HG03280 (cell line): ENCODE data around the gene HEPN1.

Experiments used
- ATAC-seq: cut with Tn5 transposase; IDR thresholded peaks from one replicate; pipeline ENCODE4 v1.9.1; 2021; ENCODE audit warnings: mild to moderate bottlenecking, moderate library complexity; ENCODE audit not compliant: unreplicated experiment

The HEPN1 gene

DNA sequence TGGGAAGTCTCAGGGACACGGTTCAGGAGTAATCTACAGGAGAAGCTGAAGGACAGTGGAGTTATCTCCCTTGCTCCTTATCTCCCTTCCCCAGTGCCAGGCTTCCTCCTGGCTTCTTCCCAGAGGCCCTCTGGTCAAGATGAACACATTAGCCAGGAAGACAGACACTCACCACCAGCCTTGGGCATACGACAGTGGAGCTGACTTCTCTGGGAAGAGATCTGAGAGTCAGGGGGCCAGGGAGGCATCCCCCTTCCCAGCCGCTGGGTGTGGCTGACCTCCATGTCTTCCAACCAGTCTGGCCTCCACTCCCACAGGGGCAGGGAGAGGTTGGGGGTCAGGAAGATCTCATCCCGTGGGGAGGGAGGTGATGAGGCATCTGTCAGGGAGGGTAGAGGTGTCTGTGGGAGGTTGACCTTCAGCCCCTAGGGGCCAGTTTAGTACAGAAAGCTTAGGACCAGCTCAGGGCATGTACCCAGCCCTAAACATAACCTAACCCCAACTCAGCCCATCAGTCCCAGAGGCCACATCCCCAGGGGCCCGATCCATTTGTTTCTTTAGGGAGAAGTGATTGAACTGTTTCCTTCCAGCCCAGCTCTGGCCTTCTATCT lies 34.1 kb upstream of the HEPN1 start:
- no peak for ATAC-seq

DNA sequence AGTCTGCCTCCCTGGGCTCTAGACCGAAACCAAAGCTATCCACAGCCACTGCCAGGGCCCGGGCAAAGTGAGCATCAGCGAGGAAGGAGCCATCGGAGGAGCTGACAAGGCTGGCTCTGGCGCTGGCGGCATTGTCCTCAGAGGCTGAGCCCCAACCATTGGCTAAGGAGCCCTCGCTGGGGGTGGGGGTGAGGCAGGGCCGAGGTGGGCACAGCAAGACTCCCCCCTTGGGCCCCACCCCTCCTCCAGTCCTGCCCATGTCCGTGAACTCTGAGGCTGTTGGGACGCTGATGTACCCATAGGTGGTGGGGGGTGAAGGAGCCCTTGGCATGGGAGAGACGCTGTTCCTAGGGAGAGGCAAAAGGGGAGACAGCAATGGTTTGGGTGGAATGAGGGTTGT lies 32.6 kb upstream of the HEPN1 start:
- no peak for ATAC-seq

DNA sequence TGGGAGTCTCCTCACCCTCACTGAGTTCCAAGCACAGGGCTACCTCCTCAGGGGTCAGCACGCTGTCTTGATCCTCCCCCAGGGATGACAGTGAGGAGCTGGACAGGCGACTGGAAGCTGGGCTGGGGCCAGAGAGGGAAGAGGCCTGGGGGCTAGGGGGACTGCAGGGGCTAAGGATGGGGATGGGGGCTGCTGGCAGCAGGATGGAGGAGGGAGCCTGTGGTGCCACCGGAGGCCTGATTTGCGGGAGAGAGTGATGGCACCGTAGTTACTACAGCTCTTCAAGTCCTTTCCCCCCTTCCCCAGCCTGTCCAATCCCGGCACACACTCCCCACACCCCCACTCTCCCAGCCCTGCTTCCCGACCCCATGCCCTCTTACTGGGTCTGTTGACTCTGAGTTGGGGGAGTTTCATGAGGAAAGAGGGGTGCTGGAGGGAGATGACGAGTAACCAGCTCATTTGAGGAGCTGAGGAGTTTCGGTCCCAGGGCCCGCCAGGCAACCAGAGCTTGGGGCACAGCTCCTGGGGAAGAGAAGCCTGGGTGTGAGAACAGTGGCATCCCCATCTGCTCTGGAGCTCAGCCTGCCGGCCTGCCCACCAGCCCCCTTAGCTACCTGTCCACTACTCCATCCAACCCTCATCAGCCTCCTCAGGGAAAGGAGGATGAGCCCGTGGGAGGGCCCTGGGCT lies 31.9 kb upstream of the HEPN1 start:
- ATAC-seq = no peak

DNA sequence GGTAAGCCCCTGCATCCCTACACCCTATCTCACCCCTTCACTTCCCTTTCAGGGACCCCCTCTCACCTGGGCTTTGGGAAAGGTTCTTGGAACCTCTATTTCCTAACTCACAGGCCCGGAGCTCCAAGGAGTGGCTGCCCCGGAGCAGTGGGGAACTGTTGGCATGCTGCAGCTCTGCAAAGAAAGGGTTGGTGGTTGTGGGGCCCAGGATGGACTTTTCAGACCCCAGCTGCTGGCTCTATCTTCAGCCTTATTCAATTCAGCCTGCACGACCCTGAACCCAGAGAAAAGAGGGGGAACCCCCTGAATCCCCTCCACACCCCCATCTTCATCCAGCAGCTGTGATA lies 31.4 kb upstream of the HEPN1 start:
- no peak for ATAC-seq

DNA sequence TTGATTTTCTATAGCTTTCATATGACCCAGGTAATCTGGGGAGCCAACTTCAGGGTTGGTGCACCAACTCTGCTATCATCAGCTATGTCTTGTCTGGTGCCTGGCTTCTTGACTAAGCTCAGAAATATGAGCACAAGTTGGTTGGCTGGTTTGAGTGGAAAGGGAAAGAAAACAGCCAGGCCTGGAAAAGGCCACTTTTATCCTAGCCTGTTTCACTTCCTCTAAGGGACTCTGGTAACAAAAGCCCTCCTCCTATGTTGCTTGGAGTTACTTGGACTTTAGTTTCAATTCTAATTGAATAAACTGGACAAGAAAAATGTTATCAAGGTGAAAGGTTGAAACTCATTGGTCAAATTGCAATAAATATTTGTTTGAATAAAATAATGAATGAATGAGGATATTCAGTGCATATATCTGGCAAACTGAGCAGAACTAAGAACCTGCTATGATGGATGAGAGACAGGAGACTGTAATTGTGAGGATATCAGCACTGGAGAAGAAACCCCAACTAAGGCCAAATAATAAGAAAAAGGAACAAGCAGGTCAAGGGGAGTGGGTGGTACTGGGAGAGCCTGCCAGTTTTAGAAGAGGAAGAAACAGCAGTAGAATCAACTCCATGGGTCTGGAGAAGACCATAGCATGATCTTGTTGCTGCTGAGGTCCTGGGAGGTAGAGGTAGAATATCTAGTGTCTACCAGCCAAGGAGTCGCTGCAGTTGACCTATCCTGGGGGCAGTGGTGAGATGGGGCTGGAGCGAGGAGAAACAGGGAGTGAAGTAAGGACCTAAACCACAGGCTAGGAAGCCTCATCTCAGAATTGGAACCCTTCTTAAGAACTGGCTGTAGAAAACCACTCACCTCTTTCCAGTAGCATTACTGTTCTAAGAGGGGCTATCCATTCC lies 29.6 kb upstream of the HEPN1 start:
- no peak for ATAC-seq

DNA sequence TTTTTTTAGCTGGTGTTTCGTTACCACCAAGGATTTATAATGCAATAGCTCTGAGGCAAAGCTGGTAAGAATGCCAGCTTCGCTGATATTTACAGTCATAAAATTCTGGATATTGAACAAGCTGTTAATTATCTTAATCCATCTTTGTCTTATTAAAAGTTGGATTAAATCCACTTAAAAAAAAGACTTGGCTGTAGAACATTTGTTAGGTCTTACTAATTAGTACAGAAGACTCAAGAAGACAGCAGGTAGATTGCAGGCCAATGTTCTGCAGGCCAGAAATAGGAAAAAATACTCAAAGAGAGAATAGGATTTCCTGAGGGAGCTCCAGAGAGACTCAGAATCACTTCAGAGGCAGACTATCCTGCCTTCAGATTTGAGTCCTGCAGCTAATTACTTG lies 28.9 kb upstream of the HEPN1 start:
- no peak for ATAC-seq

DNA sequence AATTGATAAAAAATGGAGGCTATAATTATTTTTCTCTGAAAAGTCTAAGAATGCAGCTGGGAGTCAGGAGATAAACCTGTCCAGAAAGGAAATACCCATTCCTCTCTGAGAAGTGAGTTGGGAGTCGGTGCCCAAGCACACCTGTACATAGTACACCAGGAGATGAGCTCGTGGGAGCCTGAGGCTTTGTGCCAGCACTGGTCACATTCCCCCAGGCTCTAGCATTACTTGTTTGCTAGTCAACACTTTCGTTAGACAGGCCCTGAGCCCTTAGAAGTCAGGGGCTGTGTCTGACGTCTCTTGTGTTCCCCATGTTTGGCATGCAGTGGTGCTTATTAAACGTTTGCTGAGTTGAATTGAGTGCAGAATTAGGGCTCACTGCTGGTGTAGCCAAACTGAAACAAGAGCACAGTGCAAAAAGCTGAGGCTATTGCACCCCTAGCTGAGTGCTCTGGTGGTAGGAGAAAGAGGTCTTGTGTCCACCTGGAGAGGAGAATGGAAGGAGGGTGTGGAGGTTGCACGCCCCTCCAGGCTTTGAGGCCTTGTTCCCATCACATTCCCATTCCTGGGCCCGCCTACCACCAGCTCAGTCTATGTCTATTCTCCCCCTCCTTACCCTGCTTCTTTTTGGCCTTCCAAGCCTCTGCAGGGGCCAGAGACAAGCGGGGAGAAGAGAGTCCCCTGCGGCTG lies 28.2 kb upstream of the HEPN1 start:
- no peak for ATAC-seq

DNA sequence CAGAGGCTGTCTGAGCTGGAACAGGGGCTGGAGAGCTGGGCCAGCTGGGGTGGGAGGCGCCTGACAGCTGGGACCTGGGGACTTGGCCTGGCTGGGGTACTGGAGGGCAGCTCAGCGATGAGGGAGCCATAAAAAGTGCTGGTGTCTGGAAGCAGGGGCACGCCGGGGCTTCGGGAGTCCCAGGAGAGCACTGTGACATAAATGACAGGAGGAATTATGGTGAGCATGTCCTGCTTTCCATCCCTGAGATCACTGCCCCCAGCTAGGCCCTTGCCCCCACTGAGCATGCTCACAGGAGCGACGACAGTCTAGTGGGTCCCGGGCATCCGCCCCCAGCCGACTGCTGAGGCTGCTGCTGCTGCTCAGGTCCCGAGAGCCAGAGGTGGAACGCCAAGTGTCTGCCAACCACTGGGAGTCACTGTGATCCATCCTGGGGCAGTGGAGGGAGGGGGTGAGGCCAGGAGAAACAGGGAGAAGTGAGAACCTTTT lies 27.6 kb upstream of the HEPN1 start:
- ATAC-seq = no peak

DNA sequence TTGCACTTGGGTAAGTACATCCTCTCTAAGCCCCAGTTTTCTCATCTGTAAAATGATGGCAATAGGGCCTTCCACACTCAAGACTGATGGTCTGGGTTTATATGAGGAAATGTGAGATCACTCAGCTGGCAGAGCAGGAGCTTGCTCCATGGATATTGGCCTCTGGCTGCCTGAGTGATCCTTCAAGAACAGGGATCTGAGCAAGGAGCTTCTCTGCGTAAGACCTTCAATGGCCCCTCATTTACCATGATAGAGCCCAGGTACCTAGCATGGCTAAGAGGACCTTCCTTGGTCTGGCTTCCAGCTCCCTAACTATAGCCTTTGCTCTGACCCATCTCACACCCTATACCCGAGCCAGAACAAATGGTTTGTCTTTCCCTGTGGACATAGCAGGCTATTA lies 26.9 kb upstream of the HEPN1 start:
- ATAC-seq = no peak

DNA sequence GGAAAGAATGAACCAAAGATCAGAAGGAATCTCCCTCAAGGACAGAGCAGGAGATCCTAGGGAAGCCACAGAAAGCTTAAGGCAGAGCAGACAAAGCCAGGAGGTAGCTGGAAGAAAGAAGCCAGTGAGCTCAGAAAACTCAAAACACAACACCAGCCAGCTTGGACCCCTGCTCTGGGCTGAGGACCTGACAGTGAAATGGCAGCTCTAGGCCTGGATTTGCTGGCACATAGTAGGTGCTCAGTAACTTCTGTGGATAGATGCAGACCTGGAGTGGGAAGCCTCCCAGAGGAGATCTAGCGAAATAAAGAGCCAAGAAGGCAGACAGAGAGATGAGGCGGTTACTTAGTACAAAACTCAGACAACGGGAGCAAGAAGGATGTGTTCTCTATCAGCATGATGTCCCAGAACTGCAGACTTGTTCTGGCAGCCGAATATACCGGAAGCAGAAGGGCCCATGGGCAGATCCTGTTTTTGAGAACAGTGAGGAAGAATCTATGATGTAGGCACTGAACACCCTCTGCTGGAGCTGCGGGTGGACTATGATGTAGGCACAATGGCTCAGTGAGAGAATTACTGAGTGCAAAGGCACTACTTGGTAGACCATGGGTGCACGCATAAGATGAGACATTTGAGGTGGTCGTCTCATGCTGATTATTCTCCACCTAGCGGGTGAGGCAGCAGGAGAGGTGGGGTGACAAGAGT lies 26.1 kb upstream of the HEPN1 start:
- ATAC-seq = no peak

DNA sequence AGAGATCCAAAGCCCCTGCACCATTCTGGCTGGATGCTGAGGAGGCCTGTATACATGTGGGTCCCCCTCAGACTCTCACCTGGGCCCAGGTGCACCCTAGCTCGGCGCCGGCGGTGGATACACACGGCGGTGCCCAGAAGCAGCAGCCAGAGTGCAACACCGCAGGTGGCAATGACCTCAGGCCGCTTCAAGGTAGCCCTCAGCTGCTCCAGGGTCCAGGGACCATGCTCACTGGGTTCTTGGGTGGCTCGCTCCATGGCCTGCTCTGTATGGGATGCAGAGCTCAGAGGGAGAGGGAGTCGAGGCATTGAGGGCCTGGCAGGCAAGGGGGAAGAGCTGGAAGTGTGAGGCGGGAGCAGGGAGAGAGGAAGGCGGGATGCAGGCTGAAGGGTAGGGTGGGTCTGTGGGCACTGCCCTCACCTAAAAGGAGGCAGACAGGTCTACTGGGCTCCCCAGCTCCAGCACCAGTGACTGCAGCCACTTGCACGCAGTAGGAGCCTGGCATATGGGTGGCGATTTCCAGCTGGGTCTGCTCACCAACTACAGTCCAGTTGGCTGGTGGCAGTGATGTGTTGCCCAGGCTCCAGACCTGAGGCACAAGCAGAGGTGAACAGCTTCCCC lies 25.2 kb upstream of the HEPN1 start:
- ATAC-seq = no peak

DNA sequence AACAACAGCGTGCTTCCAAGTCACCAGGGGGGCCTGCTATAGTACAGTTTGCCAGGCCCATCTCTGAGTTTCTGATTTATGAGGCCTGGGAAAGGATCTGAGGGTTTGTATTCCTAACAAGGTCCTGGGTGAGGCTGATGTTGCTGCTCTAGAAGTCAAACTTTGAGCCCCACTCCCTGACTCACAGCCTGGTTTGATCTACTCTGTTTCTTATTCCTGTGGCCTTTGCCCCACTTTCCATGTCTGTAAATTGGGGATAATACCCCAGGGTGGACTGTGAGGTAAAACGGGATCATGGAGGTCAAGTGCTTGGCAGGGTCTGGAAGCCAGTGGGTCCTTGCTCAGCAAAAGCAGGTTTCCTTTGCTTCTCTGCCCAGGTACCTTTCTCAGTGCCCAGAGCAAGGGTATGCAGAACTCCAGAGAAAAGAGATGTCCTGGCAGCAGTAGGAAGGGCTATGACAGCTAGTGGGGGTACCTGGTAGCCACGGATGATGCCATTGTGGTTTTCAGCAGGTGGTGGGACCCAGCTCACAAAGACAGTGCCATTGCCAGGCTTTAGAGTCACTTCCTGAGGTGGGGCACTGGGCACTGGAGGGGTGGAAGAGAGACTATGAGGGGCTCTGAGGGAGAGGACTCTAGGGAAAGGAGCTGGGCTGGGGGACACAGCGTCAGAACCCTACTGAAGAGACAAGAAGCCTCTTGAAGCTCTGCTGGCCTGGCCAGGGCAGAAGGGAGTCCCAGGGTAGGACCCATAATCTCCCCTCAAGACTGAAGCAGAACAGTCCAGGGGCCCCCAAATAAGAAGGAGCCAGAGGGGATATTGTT lies 24.2 kb upstream of the HEPN1 start:
- no peak for ATAC-seq

DNA sequence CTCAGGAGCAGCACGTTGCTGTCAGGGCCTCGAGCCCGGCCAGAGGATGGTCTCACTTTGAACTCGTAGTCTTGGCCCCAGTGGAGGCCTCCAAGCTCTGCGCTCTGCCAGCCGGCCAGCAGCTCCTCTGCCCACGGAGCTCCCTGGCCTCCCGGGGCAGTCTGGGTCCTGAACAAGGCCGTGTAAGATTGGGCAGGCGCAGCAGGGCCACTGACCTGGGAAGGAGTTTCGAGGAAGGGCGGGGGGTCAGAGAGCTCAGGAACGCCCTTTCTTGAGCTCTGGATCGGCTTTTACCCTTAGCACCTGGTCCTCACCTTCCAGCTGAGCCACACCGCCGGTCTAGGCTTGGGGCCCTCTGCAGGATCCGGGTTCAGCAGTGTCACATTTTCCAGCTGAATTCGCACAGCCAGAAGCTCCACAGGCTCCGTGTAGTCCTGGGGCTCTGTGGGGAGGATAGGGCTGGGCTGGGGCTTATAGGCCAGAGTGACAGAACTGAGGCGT lies 23.5 kb upstream of the HEPN1 start:
- ATAC-seq = no peak

DNA sequence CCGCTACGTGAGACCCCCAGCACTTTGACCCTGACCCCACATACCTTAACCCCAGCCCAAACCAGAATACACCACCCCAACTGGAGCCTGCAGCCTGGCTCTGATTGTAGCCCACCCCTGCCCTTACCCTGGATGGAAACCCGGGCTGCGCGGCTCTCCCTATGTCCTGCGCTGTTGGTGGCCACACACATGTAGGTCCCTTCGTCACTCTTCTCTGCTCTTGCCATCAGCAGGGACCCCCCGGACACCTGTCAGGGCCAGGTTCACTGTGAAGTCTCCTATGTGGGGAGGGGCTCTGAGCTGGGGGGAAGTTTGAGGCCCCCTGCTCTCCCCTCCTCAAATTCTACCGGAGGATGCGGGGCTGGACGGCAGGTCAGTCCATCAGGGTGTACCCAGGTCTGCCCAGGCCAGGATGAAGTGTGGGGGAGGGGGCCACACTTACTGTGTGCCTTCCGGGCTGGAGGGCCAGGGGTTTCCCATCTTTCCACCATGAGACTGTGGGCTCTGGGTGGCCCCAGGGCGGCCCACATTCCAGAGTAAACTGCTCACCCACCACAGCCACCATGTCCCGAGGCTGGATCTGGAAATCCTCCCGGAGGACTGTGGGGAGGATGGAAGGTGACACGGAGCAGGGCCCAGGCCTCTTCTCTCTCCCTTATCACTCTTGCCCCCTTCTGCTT lies 22.8 kb upstream of the HEPN1 start:
- ATAC-seq = no peak

DNA sequence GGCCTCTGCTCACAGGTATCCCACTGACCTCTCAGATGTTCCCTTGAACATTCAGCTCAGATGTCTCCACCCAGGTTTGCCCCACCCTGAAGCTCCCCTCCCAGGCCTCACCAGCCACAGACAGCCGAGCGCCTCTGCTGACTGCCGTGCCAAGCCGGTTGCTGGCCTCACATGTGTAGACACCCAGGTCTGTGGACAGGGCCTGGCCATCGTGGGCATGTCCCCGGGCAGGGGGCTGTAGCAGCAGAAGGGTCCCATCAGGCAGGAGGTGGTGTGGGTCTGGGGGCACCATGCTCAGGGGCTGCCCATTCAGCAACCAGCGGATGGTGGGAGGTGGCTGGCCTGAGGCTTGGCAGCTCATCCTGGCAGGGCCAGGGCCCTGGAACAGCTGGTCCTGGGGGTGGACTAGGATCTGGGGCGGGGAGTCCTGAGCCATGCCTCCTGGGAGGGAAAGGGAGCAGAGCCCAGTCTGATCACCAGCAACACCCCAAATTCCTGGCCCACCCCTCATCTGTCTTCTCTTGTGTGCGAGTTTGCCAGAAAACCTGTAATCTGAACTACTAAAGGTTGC lies 22.1 kb upstream of the HEPN1 start:
- ATAC-seq = no peak

DNA sequence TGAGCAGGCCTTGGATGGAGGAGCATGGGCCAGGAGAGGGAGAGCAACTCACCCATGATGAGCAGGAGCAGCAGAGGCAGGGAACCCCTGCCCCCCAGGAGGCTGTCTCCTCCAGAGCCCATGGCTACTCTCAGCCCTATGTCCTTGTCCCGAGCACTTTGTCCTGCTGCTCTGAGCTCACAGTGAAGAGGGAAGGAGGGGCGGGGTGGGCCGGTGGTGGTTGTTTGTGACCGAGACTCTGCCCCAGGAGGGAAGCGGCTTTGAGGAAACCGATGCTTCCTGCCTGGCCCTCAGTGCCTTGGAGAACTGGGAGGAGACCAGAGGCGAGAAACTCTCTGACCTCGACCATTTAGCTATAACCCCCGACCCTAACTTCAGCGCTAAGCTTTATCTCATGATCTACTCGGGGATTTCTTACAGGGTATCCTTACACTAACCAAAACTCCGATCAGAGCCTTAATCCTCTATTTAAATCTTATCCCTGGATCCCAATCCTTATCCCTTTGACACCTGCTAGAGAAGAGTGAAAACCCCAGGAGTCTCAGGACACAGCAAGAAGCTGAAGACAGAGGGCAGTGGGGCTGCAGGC lies 21.3 kb upstream of the HEPN1 start, which contains the start of gene ROBO4:
TSS of gene ROBO4 (minus strand) at position 192 of the 589 bp plus-strand sequence. CDS start at position 122, 70 bp downstream.
- no peak for ATAC-seq

DNA sequence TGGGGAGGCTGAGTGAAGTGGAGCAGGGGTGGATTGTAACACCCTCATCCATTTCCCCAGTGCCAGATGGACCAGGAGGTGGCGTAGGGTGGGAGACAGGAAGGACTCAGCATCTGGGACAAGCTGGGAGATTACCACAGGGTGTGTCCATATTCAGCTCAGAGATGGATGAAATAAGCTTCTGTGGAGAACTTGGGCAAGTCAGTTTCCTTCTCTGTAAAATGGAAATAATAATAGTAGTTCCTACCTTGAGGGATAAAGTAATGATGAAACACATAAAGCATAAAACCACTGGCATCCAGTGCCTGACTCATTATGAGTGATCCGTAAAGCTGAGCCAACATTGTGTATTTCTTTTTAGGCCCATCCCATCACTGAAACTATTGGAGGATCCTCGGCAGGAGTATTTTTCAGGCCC lies 20.8 kb upstream of the HEPN1 start:
- ATAC-seq = no peak

DNA sequence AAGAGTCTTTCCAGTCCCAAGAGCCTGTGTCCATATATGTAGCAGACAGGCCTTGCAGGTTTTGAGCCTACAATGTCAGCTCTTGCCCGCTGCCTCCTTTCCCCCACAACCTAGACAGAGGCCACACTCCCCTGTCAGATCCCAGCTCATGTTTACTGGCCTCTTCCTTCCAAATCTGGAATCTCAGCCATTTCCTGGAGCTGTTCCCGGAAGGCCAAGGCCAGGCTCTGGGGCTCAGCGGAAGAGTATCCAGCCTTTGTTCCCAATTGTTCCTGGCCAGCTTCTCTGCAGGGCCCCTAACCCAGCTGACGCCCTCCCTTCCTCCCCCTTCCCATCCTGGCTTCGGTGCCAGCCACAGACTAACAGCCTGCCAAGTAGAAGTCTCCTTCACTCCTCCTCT lies 20.3 kb upstream of the HEPN1 start:
- no peak for ATAC-seq
